Measurements from ENCODE around the gene SLC35F3. TPM values are rescaled to one million over a fixed set of nuclear protein-coding genes. Genes with fewer than 3 reads are reported as not detected.
A peak's percentile ranks its signal among the peaks of the same experiment; 100 is the strongest.

SLC35F3 gene
- total RNA-seq, 1 experiment from 2014 or later, result 19.1 TPM

DNA sequence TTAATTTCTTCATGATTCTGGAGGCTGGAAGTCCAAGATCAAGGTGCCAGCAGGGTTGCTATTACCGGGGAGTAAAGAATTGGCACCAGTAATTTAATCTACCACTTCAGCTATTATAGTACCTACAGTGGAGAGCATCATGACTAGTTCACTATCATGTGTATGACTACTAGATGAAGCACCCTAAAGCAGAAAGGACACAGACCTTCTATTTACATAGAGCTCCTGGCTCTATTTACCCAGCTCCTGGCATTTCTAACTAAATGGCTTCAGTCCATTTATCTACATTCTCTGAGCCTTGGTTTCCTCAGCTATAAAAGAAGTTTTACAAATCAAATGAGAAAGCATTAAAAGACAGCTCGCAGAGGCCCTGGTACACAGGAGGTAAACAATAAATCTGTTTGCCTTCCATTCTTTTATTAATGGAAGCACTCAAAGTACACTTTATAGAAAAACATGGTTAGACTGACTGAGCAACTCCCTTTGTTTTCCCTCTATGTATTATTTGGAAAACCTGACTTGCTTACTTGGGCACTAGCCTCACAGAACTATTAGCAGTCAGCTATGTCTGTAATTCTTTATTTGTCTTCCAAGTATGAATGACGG, 203.0 kb downstream of the SLC35F3 start:
- intact Hi-C loops (cut with micrococcal nuclease; ENCODE audit: unreplicated experiment) (no loop called here), in situ Hi-C loops (cut with HindIII; ENCODE audit: low pct_unique_long_range_greater_than_20kb, low sequenced_read_pairs) (no loop called here)
- no TSS peak for BruUV-seq (replicated peaks)
- Histone ChIP-seq H3K27me3 (ENCODE audit: control insufficient read depth, insufficient read depth, low read length) (no peaks in the 10 kb centered on the region), H3K9me3 (ENCODE audit: control insufficient read depth, insufficient read depth, low read depth, low read length) (no peaks in the 10 kb centered on the region), H3K36me3 (ENCODE audit: control insufficient read depth, insufficient read depth, low read length) (no peaks in the 10 kb centered on the region), H3K27ac (ENCODE audit: low read length) (no peak overlapping the region), H3K4me1 (ENCODE audit: control insufficient read depth, insufficient read depth, low read length) (peaks cover 5% of the 10 kb centered on the region), H3K4me3 (ENCODE audit: low read depth in 2 of 2, low read length in 2 of 2) (no peak overlapping the region)
- DNase-seq (ENCODE audit: low read depth, low spot score) (no peak), ATAC-seq (no peak)
- POLR2A ChIA-PET, result no interaction called here
- CTCF ChIA-PET, result no interaction called here
- no peak for TF ChIP-seq SIN3A (IDR thresholded peaks at IDR 0.05; ENCODE audit: borderline replicate concordance, insufficient read depth, low read depth, low read length)
- TF ChIP-seq, protein P1, sequence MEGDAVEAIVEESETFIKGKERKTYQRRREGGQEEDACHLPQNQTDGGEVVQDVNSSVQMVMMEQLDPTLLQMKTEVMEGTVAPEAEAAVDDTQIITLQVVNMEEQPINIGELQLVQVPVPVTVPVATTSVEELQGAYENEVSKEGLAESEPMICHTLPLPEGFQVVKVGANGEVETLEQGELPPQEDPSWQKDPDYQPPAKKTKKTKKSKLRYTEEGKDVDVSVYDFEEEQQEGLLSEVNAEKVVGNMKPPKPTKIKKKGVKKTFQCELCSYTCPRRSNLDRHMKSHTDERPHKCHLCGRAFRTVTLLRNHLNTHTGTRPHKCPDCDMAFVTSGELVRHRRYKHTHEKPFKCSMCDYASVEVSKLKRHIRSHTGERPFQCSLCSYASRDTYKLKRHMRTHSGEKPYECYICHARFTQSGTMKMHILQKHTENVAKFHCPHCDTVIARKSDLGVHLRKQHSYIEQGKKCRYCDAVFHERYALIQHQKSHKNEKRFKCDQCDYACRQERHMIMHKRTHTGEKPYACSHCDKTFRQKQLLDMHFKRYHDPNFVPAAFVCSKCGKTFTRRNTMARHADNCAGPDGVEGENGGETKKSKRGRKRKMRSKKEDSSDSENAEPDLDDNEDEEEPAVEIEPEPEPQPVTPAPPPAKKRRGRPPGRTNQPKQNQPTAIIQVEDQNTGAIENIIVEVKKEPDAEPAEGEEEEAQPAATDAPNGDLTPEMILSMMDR (IDR thresholded peaks at IDR 0.05), result no peak
- no peak for TF ChIP-seq REST (IDR thresholded peaks at IDR 0.05; ENCODE audit: insufficient read depth in 1 of 2, low read depth in 2 of 2, low read length in 1 of 2)
- no peak for TF ChIP-seq TCF7L2 (IDR thresholded peaks at IDR 0.05; ENCODE audit: low read depth, low read length)
- no peak for TF ChIP-seq POLR2AphosphoS5 (IDR thresholded peaks at IDR 0.05; ENCODE audit: low read depth, low read length)

GRCh38 chr1:234108921-234109320, 204.4 kb downstream of the SLC35F3 start:
- POLR2A ChIA-PET, result interaction anchor here (0.7 kb wide), 1 partner anchor 666 kb away, joined by 9 read pairs; no protein-coding TSS in a partner anchor
- intact Hi-C loops (cut with micrococcal nuclease; ENCODE audit: unreplicated experiment), result no loop called here
- DNase-seq (ENCODE audit: low read depth, low spot score) (peak; percentile 36), ATAC-seq (peak; percentile 68)
- no peaks in the 10 kb centered on the region for H3K36me3 ChIP-seq (ENCODE audit: control insufficient read depth, insufficient read depth, low read length)
- BruUV-seq (replicated peaks), result no TSS peak
- no peaks in the 10 kb centered on the region for H3K9me3 ChIP-seq (ENCODE audit: control insufficient read depth, insufficient read depth, low read depth, low read length)
- H3K27me3 ChIP-seq (ENCODE audit: control insufficient read depth, insufficient read depth, low read length), result no peaks in the 10 kb centered on the region
- H3K4me1 ChIP-seq (ENCODE audit: control insufficient read depth, insufficient read depth, low read length), result peaks cover 5% of the 10 kb centered on the region
- H3K27ac ChIP-seq (ENCODE audit: low read length), result no peak overlapping the region
- H3K4me3 ChIP-seq (ENCODE audit: low read depth in 2 of 2, low read length in 2 of 2), result no peak overlapping the region
- CTCF ChIA-PET, result no interaction called here
- in situ Hi-C loops (cut with HindIII; ENCODE audit: low pct_unique_long_range_greater_than_20kb, low sequenced_read_pairs), result no loop called here
- TF ChIP-seq SIN3A (IDR thresholded peaks at IDR 0.05; ENCODE audit: borderline replicate concordance, insufficient read depth, low read depth, low read length) (no peak), TCF7L2 (IDR thresholded peaks at IDR 0.05; ENCODE audit: low read depth, low read length) (no peak), REST (IDR thresholded peaks at IDR 0.05; ENCODE audit: insufficient read depth in 1 of 2, low read depth in 2 of 2, low read length in 1 of 2) (no peak), POLR2AphosphoS5 (IDR thresholded peaks at IDR 0.05; ENCODE audit: low read depth, low read length) (no peak)
- TF ChIP-seq, protein P1 (IDR thresholded peaks at IDR 0.05), result no peak
